HG02970 (cell line): ENCODE results near the gene TNFRSF17.
"Not testable (repeated sequence)": the region's sequence is repeated elsewhere in the genome, so short reads cannot be mapped to it uniquely, and the experiment has no call there.

Experiments used
- ATAC-seq: cut with Tn5 transposase; IDR thresholded peaks from one replicate; pipeline ENCODE4 v1.9.1; 2021; ENCODE audit warnings: mild to moderate bottlenecking, moderate library complexity, moderate number of reproducible peaks; ENCODE audit not compliant: unreplicated experiment, low FRiP score

The TNFRSF17 gene

DNA sequence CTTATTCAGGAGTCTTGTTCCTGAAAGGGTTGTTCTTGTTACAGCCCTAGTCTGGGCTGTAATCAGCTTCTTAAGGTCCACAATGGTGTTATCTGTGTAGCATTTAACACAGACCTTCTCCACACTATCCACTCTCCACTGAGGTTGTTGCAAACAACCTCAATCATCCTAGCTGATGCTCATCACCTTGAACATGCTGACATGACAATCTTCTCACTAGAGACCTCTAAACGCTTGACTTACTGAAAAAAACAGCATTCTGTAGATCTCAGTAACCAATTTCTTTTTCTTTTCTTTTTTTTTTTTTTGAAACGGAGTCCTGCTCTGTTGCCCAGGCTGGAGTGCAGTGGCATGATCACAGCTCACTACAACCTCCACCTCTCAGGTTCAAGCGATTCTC is 3.6 kb downstream of the TNFRSF17 start:
- ATAC-seq = no peak

DNA sequence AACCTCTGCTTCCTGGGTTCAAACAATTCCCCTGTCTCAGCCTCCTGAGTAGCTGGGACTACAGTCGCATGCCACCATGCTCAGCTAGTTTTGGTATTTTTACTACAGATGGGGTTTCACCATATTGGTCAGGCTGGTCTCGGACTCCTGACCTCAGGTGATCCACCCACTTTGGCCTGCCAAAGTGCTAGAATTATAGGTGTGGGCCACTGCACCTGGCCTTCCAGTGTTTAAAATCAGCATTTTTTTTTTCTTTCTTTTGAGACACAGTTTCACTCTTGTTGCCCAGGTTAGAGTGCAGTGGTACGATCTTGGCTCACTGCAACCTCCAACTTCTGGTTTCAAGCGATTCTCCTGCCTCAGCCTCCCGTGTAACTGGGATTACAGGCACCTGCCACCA is 5.3 kb downstream of the TNFRSF17 start:
- not testable (repeated sequence) for ATAC-seq

DNA sequence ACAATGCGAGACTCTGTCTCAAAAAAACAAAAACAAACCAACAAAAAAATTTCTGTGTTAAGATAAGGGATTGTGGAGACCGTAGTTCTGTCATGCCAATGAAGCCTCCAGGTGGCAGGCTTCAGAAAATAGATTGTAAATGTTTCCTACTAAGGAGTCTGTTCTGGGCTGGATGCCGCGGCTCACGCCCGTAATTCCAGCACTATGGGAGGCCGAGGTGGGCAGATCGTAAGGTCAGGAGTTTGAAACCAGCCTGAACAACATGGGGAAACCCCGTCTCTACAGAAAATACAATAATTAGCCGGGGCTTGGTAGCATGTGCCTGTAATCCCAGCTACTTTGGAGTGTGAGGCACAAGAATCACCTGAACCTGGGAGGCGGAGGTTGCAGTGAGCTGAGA is 7.1 kb downstream of the TNFRSF17 start:
- ATAC-seq = no peak

DNA sequence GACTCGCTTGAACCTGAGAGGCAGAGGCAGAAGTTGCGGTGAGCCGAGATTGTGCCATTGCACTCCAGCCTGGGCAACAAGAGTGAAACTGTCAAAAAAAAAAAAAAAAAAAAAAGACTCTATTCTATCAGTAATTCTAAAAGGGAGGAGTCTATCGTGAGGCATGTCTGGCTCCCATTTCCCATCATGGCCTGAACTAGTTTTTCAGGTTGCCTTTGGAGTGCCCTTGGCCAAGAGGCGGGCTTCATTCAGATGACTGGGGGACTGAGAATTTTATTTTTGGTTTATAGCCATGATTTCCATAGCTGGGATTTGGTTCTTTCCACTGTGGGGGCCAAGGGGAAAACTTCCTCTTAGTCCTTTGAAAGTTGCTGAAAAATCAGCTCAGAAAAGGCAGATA is 8.1 kb downstream of the TNFRSF17 start:
- ATAC-seq = no peak

DNA sequence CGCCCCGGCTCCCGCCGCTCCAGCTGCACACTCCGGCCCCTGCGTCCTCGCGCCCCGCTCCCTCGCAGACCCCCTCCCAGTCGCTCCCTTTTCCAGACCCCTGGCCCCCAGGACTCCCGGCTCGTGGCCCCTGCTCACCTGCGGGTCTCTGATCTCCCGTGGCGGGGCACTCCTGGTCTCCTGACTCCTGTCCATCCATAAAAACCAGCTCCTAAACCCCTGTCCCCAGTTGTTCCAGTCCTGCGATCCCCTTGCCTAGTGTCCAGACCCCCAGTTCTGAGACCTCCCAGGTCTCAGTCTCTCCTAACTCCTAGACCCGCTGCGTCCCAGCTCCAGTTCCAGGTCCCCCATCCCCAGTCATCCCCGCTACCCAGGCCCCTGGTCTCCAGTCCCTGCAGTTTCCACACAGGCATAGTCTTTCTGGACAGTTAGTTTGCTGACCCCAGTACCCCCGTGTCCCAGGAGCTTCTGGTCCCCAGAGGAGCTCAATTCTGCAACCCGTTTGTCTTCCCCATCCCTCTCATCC is 11.9 kb downstream of the TNFRSF17 start:
- no peak for ATAC-seq

DNA sequence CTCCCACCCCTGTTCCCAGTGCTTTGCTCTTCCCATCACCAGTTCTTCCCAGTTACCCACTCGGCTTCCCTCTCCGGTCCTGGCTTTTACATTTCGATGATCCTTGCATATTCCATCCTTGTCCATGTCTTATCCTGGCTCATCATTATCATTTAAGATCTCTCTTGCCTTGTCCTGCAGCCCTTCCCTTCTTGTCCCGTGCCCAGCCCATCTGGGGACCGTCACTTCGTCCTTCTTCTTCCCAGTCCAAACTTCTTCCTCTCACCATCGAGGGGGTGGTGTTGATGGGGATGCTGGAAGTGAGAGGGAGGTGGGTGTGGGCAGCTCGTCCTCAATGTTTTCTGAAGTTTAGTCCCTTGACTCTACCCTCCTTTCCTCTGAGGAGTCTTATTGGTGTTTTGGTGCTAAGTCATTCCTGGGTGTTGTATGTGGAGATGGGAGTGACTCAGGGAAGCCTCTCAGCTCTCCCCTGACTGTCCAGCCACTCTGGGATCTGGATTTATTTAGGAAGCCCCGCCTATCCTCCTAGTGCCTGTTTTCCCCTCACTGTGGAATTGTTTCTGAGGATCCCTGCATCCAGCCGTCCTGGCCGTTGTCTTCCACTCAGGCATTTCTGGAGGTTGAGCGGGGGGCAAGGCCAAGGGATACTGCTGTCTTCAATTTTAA is 12.5 kb downstream of the TNFRSF17 start:
- no peak for ATAC-seq

DNA sequence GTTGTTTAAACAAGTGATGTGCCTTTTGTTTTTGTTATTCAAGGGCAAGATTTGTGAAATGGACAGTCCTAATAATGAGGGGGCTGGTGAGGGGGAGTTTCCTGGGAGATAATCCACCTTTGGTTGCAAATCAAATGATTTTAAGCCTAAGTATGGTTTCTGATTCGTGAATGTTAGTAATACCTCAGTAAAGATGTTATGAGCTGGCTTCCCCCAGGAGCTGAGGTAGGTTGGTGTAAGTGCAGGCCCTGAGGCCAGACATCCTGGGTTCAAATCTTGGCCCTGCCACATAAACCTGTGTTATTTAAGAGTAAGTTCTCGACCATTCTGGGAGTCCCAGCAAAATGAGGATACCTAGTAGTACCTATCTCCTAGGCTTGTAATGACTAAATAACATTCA is 13.1 kb downstream of the TNFRSF17 start:
- ATAC-seq = no peak

DNA sequence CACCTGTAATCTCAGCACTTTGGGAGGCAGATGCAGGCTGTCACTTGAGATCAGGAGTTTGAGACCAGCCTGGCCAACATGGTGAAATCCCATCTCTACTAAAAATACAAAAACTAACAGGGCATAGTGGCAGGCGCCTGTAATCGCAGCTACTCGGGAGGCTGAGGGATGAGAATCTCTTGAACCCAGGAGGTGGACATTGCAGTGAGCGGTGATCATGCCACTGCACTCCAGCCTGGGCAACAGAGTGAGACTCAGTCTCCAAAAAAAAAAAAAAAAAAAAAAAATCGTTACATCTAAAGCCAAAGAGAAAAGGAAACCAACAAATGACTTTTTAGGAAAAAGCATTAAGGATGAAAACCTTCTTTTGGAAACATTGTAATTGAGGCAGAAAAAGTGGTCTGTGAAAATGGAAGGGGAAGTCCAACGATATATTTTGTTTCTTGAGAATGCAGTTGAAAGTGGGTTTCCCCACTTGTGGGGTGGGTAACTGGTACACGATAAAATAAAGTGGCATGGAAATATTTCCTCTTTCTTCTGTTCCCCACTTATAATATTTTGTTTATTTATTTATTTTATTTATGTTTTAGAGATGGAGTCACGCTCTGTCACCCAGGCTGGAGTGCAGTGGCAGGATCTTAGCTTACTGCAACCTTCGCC is 14.1 kb downstream of the TNFRSF17 start:
- no peak for ATAC-seq

DNA sequence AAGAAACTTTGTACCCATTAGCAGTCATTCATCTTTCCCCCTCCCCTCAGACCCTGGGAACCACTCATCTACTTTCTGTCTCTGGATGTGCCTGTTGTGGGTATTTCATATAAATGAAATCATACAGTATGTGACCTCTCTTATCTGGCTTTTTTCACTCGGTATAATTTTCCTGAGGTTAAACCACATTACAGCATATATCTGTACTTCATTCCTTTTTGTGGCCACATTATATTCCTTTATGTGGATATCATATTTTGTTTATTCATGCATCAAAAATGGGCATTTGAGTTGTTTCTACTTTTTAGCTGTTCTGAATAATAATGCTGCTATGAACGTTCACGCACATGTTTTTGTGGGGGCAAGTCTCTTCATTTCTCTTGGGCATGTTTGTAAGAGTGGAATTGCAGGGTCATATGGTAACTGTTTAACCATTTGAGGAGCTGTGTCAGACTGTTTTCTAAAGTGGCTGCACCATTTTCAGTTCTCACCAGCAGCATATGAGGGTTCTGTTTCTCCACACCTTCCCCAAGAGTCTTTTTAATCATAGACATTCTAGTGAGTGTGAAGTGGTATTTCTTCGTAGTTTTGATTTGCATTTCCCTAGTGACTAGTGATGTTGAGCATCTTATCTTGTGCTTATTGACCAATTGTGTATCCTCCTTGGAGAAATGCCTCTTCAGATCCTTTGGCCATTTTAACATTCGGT is 15.3 kb downstream of the TNFRSF17 start:
- no peak for ATAC-seq

DNA sequence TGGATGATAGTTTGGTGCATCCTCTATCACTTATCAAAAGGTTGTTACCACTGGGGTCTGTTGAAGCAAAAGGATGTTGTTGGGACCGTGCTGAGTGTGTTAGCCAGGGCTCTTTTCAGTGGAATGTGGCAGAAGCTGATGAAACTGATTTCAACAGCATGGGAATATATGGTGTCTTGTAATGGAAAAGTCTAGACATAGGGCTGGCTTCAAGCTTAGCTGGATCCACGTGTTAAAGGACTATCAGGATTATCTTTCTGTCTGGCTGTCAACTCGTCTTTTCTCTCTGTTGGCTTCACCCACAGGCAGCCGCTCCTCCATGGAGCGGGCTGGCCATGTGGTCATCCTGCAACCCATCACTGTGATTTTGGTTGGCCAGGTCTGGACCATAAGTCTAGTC is 20.2 kb downstream of the TNFRSF17 start:
- ATAC-seq = no peak

DNA sequence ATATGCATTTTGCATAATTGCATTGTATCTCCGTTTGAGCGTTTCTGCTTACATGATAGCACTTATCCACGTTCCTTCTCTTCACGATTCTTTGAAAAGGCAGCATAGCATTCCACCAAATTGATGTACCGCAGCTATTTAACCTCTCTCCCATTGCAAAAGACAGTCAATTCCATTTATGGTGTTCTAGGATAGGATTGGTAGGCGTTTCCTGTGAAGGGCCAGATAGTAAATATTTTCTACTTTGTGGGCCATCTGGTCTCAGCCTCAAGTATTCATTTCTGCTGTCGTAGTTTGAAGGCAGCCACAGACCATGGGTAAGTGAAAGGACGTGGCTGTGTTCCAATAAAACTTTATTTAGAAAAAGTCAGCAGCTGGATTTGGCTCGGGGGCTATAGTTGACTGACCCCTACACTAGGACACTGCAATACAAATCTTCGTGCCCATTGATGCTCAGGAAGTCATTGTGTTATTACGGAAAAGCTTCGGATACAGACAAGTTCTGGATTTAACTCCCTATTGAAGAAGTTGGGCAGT is 21.6 kb downstream of the TNFRSF17 start:
- no peak for ATAC-seq

DNA sequence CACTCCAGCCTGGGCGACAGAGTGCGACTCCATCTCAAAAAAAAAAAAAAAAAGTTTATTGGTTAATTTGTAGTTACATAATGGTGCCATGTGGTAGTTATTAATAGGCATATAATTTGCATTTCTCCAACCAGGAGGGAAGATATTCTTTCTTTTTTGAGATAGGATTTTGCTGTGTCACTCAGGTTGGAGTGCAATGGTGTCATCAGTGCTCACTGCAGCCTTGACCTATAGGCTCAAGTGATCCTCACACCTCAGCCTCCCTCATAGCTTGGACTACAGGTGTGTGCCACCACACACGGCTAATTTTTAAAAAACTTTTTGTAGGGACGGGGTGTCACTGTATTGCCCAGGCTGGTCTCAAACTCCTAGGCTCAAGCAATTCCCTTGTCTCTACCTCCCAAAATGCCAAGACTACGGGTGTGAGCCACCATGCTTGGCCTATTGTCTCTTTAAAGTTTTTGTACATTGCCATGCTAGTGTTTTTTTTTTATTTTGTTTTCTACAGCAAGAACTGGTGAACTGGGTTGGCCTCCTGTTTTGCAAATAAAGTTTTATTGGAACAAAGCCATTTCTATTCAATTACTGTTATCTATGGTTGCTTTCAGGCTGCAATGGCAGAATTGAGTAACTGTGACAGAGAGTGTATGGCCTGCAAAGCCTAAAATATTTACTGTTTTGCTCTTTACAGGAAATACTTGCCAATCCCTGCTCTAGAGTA is 23.4 kb downstream of the TNFRSF17 start:
- no peak for ATAC-seq

DNA sequence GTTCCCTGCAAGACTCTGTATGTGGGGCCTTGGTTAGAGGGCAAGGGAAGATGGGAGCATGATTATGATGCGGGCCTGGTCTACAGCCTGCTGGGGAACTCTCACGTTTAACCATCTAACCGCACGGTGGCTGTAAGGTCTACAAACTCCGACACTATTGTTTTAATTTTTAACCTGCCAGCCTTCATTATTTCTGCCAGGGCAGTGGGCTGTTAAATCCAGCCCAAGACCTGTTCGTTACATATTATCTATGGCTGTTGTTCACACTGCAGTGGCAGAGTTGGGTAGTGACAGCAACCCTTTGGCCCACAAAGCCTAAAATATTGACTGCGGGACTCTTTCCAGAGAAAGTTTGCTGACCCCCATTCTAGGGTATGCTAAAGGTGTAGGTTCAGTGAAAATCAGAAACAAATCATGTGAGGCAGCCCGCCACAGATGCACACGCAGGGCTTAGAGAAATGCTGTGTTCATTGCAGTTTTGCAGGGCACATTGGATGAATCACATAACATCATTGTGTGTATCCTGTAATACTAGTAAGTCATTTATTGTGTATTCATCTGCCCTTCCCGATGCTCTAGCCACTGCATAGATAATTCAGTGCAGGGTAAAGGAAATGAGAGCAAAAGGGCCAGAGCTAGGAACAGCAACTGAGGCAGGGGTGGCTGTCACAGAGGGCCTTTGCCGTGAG is 25.8 kb downstream of the TNFRSF17 start:
- ATAC-seq = no peak

DNA sequence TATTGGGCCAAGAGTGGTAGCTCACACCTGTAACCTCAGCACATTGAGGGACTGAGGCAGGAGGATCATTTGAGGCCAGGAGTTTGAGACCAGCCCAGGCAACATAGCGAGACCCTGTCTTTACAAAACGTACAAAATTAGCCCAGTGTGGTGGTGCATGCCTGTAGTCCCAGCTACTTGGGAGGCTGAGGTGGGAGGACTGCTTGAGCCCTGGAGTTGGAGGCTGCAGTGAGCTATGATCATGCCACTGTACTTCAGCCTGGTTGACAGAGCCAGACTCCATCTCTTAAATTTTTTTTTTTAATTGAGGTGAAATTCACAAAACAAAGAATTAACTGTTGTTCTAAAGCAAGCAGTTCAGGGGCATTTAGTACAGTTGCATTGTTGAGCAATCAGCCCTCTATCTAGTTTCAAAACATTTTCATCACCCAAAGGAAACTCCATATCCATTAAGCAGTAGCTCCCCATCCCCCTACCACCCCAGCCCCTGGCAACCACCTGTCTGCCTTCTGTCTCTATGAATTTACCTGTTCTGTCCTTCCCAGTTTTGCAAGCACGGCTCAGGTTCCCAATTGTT is 27.1 kb downstream of the TNFRSF17 start:
- no peak for ATAC-seq

DNA sequence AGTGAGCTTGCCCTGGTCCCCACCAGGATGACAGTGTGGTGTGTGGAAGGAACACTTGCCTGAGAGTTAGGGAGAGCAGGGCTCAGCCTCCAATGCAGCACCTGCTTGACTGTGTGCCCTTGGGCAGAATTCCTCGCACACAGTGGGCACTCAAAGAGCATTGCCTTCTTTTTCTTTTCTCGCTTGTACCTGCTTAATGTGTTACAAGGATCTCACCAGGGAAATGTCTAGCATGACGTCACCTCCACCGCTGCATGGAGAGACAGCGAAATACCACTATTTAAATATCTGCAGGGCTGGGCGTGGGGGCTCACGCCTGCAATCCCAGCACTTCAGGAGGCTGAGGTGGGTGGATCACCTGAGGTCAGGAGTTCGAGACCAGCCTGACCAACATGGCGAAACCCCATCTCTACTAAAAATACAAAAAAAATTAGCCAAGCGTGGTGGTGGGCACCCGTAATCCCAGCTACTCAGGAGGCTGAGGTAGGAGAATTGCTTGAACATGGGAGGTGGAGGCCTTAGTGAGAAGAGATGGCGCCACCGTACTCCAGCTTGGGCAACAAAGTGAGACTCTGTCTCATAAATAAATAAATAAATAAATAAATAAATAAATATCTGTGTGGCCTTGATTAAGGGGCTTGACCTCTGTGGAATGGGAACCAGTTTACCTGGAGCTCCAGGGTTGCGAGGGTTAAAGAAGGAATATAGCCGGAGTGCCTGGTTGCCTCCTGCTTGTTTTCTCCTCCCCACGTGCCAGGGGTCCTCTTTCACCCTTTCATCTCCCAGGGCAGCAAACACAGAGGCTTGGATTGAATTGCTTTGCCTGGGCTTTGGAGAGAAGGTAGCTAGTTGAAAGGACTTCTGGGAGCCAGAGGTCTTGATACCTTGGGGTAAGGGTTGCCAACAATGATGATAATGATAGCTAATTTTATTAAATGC is 27.8 kb downstream of the TNFRSF17 start:
- no peak for ATAC-seq

DNA sequence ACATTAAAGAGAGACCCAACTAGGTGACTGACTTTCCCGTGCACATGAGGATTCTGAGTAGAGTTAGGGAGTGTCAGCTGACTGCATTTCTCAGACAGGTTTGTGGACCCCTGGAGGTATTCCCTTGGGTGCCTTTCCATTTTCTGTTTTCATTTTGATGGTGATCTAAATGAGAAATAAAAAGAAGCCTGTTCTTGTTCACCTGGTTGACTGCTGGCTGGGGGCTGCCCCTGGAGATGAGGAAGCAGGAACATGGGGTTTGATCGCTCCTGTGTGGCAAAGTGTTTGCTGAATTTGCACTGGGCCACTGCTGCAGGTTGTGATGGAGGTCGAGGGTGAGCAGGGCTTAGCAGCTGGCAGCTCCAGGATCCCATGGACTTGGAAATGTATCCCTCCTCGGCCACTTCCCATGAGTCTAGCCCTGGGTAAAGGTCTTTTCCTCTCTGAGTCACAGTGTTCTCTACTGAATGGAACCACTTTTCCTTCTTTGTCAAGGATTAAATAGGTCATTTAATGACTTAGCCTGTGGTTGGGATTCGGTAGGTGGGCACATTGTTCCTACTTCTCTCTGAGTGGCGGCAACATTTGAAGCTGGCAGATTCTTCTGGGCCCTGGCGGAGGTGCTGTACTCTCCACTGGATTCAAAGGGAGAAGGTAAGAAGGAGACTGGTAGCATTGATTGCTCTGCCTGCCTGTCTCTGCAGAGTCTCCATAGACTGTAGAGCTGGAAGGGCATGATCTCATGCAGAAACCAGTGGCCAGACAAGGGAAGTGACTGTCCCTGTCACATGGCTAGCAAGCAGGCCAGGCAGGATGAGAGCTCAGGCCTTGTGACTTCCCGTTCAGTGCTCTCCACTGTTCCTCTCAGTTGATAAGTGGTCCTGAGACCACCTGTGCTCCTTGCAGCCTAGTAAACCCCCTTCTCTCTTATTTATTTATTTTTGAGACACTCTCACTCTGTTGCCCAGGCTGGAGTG is 29.4 kb downstream of the TNFRSF17 start:
- ATAC-seq = no peak
